GM18519 (cell line): ENCODE results near the gene IREB2.

Experiments used
- ATAC-seq: cut with Tn5 transposase; IDR thresholded peaks from one replicate; pipeline ENCODE4 v1.9.1; 2021; ENCODE audit warnings: mild to moderate bottlenecking, moderate library complexity; ENCODE audit not compliant: unreplicated experiment, low FRiP score

Gene IREB2

GRCh38 chr15:78406016-78406585 is 31.9 kb upstream of the IREB2 start:
- ATAC-seq = no peak

GRCh38 chr15:78407608-78408354 is 30.2 kb upstream of the IREB2 start:
- ATAC-seq = no peak

- no peak for ATAC-seq
These were observed 29.7 kb upstream of the IREB2 start for GRCh38 chr15:78408355-78408640.

- no peak for ATAC-seq
These were observed 29.1 kb upstream of the IREB2 start for GRCh38 chr15:78408961-78409360.

- ATAC-seq = no peak
These were observed 27.0 kb upstream of the IREB2 start for GRCh38 chr15:78411061-78411460.

GRCh38 chr15:78414621-78415250 is 23.3 kb upstream of the IREB2 start:
- no peak for ATAC-seq

- no peak for ATAC-seq
These were observed 22.7 kb upstream of the IREB2 start for GRCh38 chr15:78415284-78415683.

- no peak for ATAC-seq
These were observed 20.0 kb upstream of the IREB2 start for GRCh38 chr15:78417754-78418630.

- ATAC-seq = no peak
These were observed 19.3 kb upstream of the IREB2 start for GRCh38 chr15:78418686-78419085.

- ATAC-seq = no peak
These were observed 18.6 kb upstream of the IREB2 start for GRCh38 chr15:78419367-78419766.

GRCh38 chr15:78420220-78420619 is 17.8 kb upstream of the IREB2 start:
- no peak for ATAC-seq

- ATAC-seq = no peak
These were observed 17.2 kb upstream of the IREB2 start for GRCh38 chr15:78420766-78421165.

- no peak for ATAC-seq
These were observed 16.6 kb upstream of the IREB2 start for GRCh38 chr15:78421238-78421965.

GRCh38 chr15:78422571-78423340 is 15.3 kb upstream of the IREB2 start:
- no peak for ATAC-seq

GRCh38 chr15:78424673-78425072 is 13.3 kb upstream of the IREB2 start:
- no peak for ATAC-seq

GRCh38 chr15:78425643-78426042 is 12.4 kb upstream of the IREB2 start:
- ATAC-seq = no peak

- ATAC-seq = no peak
These were observed 11.7 kb upstream of the IREB2 start for GRCh38 chr15:78426300-78426699.

- no peak for ATAC-seq
These were observed 10.1 kb upstream of the IREB2 start for GRCh38 chr15:78427953-78428352.

- ATAC-seq = no peak
These were observed 8.5 kb upstream of the IREB2 start for GRCh38 chr15:78429477-78429876.

GRCh38 chr15:78431955-78432354 is 6.1 kb upstream of the IREB2 start:
- no peak for ATAC-seq
